GM12878 (cell line): ENCODE results near the gene COX10. TPM values are rescaled to one million over a fixed set of nuclear protein-coding genes. Genes with fewer than 3 reads are reported as not detected.

Source experiments
- ATAC-seq: fragments of 200-7000 bp; cut with Tn5 transposase; 3 replicates; pipeline ENCODE4 v1.9.1; 2020; ENCODE audit warnings: mild to moderate bottlenecking, moderate library complexity
- BruUV-seq: library from RNA; stranded (reverse); fragments of 400-500 nt; replicated peaks from 2 replicates; lab custom pipeline; 2021; lab: Mats Ljungman, UMichigan
- CTCF ChIA-PET: fragments of 300-600 bp; sonication (Branson Sonifier 250); formaldehyde crosslinking; extraction: SDS; loops from one replicate; lab custom pipeline; 2021; ENCODE audit warnings: inconsistent platforms; lab: Yijun Ruan, JAX
- POLR2A ChIA-PET: fragments of 350-600 bp; formaldehyde crosslinking; extraction: SDS; loops from one replicate; lab custom pipeline; 2021; ENCODE audit warnings: inconsistent platforms; lab: Charles Lee
- RAD21 ChIA-PET: fragments of 300-600 bp; sonication (Branson Sonifier 250); formaldehyde crosslinking; loops from one replicate; lab custom pipeline; 2023; ENCODE audit warnings: antibody characterized with exemption; ENCODE audit not compliant: unreplicated experiment; lab: Charles Lee
- SMC1A ChIA-PET: fragments of 300-600 bp; sonication (Branson Sonifier 250); formaldehyde crosslinking; loops from one replicate; lab custom pipeline; 2023; ENCODE audit not compliant: unreplicated experiment, uncharacterized antibody; lab: Charles Lee
- DNase-seq: peaks from one replicate; pipeline ENCODE4 v3.0.0-alpha.2; 2011; ENCODE audit warnings: low read depth, low spot score
- FAIRE-seq: peaks from 3 replicates; lab custom pipeline; 2011; peaks lifted over from hg19 to GRCh38; lab: Jason Lieb, UNC
- H2AFZ ChIP-seq: 2 replicates; pipeline ENCODE4 v1.6.0; 2011; ENCODE audit warnings: low read depth, low read length, control low read depth; ENCODE audit not compliant: control insufficient read depth
- H3K27ac ChIP-seq: 2 replicates; pipeline ENCODE4 v1.5.1; 2011; ENCODE audit warnings: control low read depth; ENCODE audit not compliant: control insufficient read depth, insufficient read depth
- H3K27me3 ChIP-seq, 2 experiments: replicated peaks in 1 of 2; 2 replicates each; pipeline versions ENCODE4 v1.6.0 to v1.6.1; 2011; ENCODE audit warnings: low read length in 1 of 2; ENCODE audit not compliant: control insufficient read depth in 2 of 2, insufficient read depth in 2 of 2
- H3K36me3 ChIP-seq, 2 experiments: 2 replicates each; pipeline ENCODE4 v1.5.1; 2011; ENCODE audit warnings: low read length in 1 of 2; ENCODE audit not compliant: control insufficient read depth in 2 of 2, insufficient read depth in 2 of 2
- H3K4me1 ChIP-seq: 2 replicates; pipeline ENCODE4 v1.6.1; 2011; ENCODE audit warnings: mild to moderate bottlenecking, low read length, moderate library complexity, mixed read lengths; ENCODE audit not compliant: control insufficient read depth, insufficient read depth
- H3K4me2 ChIP-seq: 2 replicates; pipeline ENCODE4 v1.6.0; 2011; ENCODE audit warnings: control low read depth; ENCODE audit not compliant: control insufficient read depth, insufficient read depth
- H3K4me3 ChIP-seq: fragments of 200-600 bp; sonication (generic); 2 replicates; pipeline ENCODE4 v1.5.1; 2016
- H3K79me2 ChIP-seq: 2 replicates; pipeline ENCODE4 v1.6.0; 2011; ENCODE audit warnings: low read length; ENCODE audit not compliant: control insufficient read depth, insufficient read depth
- H3K9ac ChIP-seq: 2 replicates; pipeline ENCODE4 v1.8.0; 2011; ENCODE audit warnings: low read length, control low read depth, mixed read lengths; ENCODE audit not compliant: control insufficient read depth, insufficient read depth
- H3K9me3 ChIP-seq: replicated peaks from 3 replicates; pipeline ENCODE4 v1.5.1; 2011; ENCODE audit warnings: mild to moderate bottlenecking, low read length; ENCODE audit not compliant: control insufficient read depth, insufficient read depth
- H4K20me1 ChIP-seq: 2 replicates; pipeline ENCODE4 v1.6.0; 2011; ENCODE audit not compliant: control insufficient read depth, insufficient read depth
- ATF2 ChIP-seq: IDR thresholded peaks from 2 replicates; pipeline ENCODE4 v1.6.1; 2012; ENCODE audit warnings: low read length, inconsistent platforms
- BCL11A ChIP-seq: IDR thresholded peaks from 2 replicates; pipeline ENCODE4 v1.6.1; 2011; ENCODE audit warnings: low read depth, low read length
- BMI1 ChIP-seq: fragments of 450-650 bp; IDR thresholded peaks from 2 replicates; pipeline ENCODE4 v1.6.1; 2016; ENCODE audit warnings: mild to moderate bottlenecking, moderate library complexity, borderline replicate concordance
- BRCA1 ChIP-seq: IDR thresholded peaks from 2 replicates; pipeline ENCODE4 v1.6.1; 2011; ENCODE audit warnings: low read depth, low read length, improper control_type of control experiment
- CBX5 ChIP-seq: sonication (generic); IDR thresholded peaks from 2 replicates; pipeline ENCODE4 v1.6.1; 2016; ENCODE audit warnings: low read depth, moderate library complexity, mild to moderate bottlenecking, inconsistent platforms
- FOXK2 ChIP-seq: fragments of 450-650 bp; IDR thresholded peaks from 2 replicates; pipeline ENCODE4 v1.6.1; 2017; ENCODE audit warnings: mild to moderate bottlenecking, moderate library complexity
- FOXM1 ChIP-seq: IDR thresholded peaks from 2 replicates; pipeline ENCODE4 v1.6.1; 2012; ENCODE audit warnings: low read depth, mild to moderate bottlenecking, inconsistent platforms, low read length, moderate library complexity
- HDAC6 ChIP-seq: fragments of 200-600 bp; sonication (generic); IDR thresholded peaks from one replicate; pipeline ENCODE4 v1.8.0; 2017; ENCODE audit warnings: antibody characterized with exemption; ENCODE audit not compliant: unreplicated experiment
- IKZF2 ChIP-seq, 2 experiments: fragments of 450-650 bp; IDR thresholded peaks; 2 replicates each; pipeline ENCODE4 v1.6.1; 2017; ENCODE audit warnings: mild to moderate bottlenecking in 2 of 2, moderate library complexity in 2 of 2
- MEF2A ChIP-seq: IDR thresholded peaks from 2 replicates; pipeline ENCODE4 v1.6.1; 2011; ENCODE audit warnings: low read depth, mild to moderate bottlenecking, low read length, moderate library complexity; ENCODE audit not compliant: insufficient read depth
- PKNOX1 ChIP-seq: fragments of 450-650 bp; IDR thresholded peaks from 2 replicates; pipeline ENCODE4 v1.6.1; 2016; ENCODE audit warnings: mild to moderate bottlenecking
- POU2F2 ChIP-seq: IDR thresholded peaks from 3 replicates; pipeline ENCODE4 v1.6.1; 2011; ENCODE audit warnings: low read depth, mild to moderate bottlenecking, low read length, borderline replicate concordance
- RBBP5 ChIP-seq: fragments of 200-600 bp; sonication (generic); conservative IDR thresholded peaks from 2 replicates; pipeline ENCODE4 v1.6.1; 2016
- STAT3 ChIP-seq: IDR thresholded peaks from 2 replicates; pipeline ENCODE4 v1.6.1; 2011; ENCODE audit warnings: low read depth, low read length, improper control_type of control experiment
- WGBS: methylation state at CpG from one replicate; pipeline ENCODE4 v1.1.6; 2016; ENCODE audit warnings: low lambda C conversion rate; ENCODE audit not compliant: insufficient replicate concordance, insufficient coverage; ENCODE audit errors: missing lambda C conversion rate; 5-methylcytosine and 5-hydroxymethylcytosine counted together
- in situ Hi-C: fragments of 300-500 bp; cut with MboI; formaldehyde crosslinking; loops from 9 replicates; pipeline ENCODE4 v1.14.3; 2018; ENCODE audit warnings: mixed read lengths
- intact Hi-C: fragments of 100-400 bp; cut with micrococcal nuclease; formaldehyde crosslinking; loops from one replicate; pipeline ENCODE4 v1.14.2; 2022; ENCODE audit not compliant: unreplicated experiment
- polyA plus RNA-seq, 11 experiments: library from polyadenylated mRNA; depleted of rRNA in 4 of 11; unstranded in 6 of 11; stranded (reverse) in 5 of 11; fragments of >200 nt; fragmentation: Nextera tagmentation in 4 of 11; fragmentation: Illumina TruSeq in 1 of 11; extraction: Ambion mirVana in 4 of 11; extraction: Trizol in 1 of 11; gene quantifications; 1 replicate in 1 of 11; 2 replicates in 10 of 11; pipeline versions ENCODE4 v1.2.1 to v1.2.3, GENCODE V29; 2011 to 2016; ENCODE audit warnings: inconsistent platforms in 2 of 11, missing spikeins in 2 of 11, low read depth in 1 of 11
- total RNA-seq, 4 experiments: library from RNA; depleted of rRNA in 3 of 4; stranded (reverse); fragments of >200 nt in 3 of 4; fragmentation: Illumina TruSeq in 1 of 4; extraction: Trizol in 1 of 4; gene quantifications; 2 replicates each; pipeline versions ENCODE4 v1.2.1 to v1.2.3, GENCODE V29; 2013 to 2021
- TF ChIP-seq, protein P1 (sequence below): fragments of 450-650 bp; IDR thresholded peaks from 2 replicates; pipeline ENCODE4 v1.6.1; 2014; ENCODE audit warnings: mild to moderate bottlenecking
- TF ChIP-seq, protein P2 (sequence below): fragments of 450-650 bp; IDR thresholded peaks from 2 replicates; pipeline ENCODE4 v1.6.1; 2016; ENCODE audit warnings: mild to moderate bottlenecking

The COX10 gene
- total and polyA plus RNA-seq, 10 of the 15 experiments (the other 5 are each of a cell fraction or from before 2014, with no cell fraction given): 9.6 to 29.4 (median 21.3) TPM

- Histone ChIP-seq H4K20me1 (peaks cover 6% of the 10 kb centered on the region; the same call in 1 of the 2 replicates), H2AFZ (no peak overlapping the region), H3K27ac (no peak overlapping the region), H3K79me2 (no peaks in the 10 kb centered on the region; the same call in 1 of the 2 replicates), H3K9ac (no peak overlapping the region), H3K4me1 (peaks cover 6% of the 10 kb centered on the region; the same call in 1 of the 2 replicates), H3K4me3 (no peak overlapping the region), H3K36me3 (no peaks in the 10 kb centered on the region), H3K9me3 (no peaks in the 10 kb centered on the region), H3K27me3 (no peaks in the 10 kb centered on the region), H3K4me2 (no peak overlapping the region)
- FAIRE-seq (peak; percentile 31), ATAC-seq (peak; percentile 61), DNase-seq (peak; percentile 15)
- CTCF ChIA-PET: interaction anchor here (1.2 kb wide), 1 partner anchor 12 kb away, joined by 3 read pairs; no protein-coding TSS in a partner anchor
- TF ChIP-seq IKZF2 (IDR thresholded peaks at IDR 0.05): no peak
- no peak for TF ChIP-seq BCL11A
- TF ChIP-seq BRCA1: no peak
- no peak for TF ChIP-seq RBBP5
- no peak for TF ChIP-seq BMI1
- no peak for TF ChIP-seq CBX5
- no peak for TF ChIP-seq FOXM1
- TF ChIP-seq STAT3: no peak
- TF ChIP-seq, protein P1, sequence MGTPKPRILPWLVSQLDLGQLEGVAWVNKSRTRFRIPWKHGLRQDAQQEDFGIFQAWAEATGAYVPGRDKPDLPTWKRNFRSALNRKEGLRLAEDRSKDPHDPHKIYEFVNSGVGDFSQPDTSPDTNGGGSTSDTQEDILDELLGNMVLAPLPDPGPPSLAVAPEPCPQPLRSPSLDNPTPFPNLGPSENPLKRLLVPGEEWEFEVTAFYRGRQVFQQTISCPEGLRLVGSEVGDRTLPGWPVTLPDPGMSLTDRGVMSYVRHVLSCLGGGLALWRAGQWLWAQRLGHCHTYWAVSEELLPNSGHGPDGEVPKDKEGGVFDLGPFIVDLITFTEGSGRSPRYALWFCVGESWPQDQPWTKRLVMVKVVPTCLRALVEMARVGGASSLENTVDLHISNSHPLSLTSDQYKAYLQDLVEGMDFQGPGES: no peak
- no peak for TF ChIP-seq HDAC6
- no peak for TF ChIP-seq PKNOX1
- no peak for TF ChIP-seq ATF2
- no peak for TF ChIP-seq POU2F2
- TF ChIP-seq, protein P2, sequence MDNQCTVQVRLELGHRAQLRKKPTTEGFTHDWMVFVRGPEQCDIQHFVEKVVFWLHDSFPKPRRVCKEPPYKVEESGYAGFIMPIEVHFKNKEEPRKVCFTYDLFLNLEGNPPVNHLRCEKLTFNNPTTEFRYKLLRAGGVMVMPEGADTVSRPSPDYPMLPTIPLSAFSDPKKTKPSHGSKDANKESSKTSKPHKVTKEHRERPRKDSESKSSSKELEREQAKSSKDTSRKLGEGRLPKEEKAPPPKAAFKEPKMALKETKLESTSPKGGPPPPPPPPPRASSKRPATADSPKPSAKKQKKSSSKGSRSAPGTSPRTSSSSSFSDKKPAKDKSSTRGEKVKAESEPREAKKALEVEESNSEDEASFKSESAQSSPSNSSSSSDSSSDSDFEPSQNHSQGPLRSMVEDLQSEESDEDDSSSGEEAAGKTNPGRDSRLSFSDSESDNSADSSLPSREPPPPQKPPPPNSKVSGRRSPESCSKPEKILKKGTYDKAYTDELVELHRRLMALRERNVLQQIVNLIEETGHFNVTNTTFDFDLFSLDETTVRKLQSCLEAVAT: no peak
- TF ChIP-seq FOXK2: no peak
- no peak for TF ChIP-seq MEF2A
- no TSS peak for BruUV-seq
- SMC1A ChIA-PET: interaction anchor here (1.0 kb wide), 1 partner anchor 9 kb away, joined by 3 read pairs; no protein-coding TSS in a partner anchor
- POLR2A ChIA-PET: no interaction called here
- intact Hi-C loops (no loop called here), in situ Hi-C loops (no loop called here)
- RAD21 ChIA-PET: interaction anchor here (0.9 kb wide), 1 partner anchor 16 kb away, joined by 3 read pairs; no protein-coding TSS in a partner anchor
- 75% methylated on average over 5 of the region's 5 CpGs for WGBS
Measured at GRCh38 chr17:14123619-14124278, 54.4 kb downstream of the COX10 start.
